Keratinocyte (primary cell): ENCODE results near the gene MOV10L1.

Experiments
- EZH2 ChIP-seq: IDR thresholded peaks from one replicate; pipeline ENCODE4 v1.6.1; 2012; ENCODE audit warnings: inconsistent platforms, mild to moderate bottlenecking, low read length, moderate library complexity
- TF ChIP-seq, protein P1 (sequence below), 3 experiments: IDR thresholded peaks in 1 of 3; conservative IDR thresholded peaks in 1 of 3; optimal IDR thresholded peaks in 1 of 3; 2 replicates in 2 of 3; 3 replicates in 1 of 3; pipeline versions ENCODE3 to v1.5.1; 2011; ENCODE audit warnings: low read length in 3 of 3, mild to moderate bottlenecking in 3 of 3, moderate library complexity in 2 of 3, control low read depth in 1 of 3, inconsistent platforms in 1 of 3; ENCODE audit not compliant: insufficient read depth in 2 of 3; ENCODE audit errors: extremely low read depth in 1 of 3

DNA sequence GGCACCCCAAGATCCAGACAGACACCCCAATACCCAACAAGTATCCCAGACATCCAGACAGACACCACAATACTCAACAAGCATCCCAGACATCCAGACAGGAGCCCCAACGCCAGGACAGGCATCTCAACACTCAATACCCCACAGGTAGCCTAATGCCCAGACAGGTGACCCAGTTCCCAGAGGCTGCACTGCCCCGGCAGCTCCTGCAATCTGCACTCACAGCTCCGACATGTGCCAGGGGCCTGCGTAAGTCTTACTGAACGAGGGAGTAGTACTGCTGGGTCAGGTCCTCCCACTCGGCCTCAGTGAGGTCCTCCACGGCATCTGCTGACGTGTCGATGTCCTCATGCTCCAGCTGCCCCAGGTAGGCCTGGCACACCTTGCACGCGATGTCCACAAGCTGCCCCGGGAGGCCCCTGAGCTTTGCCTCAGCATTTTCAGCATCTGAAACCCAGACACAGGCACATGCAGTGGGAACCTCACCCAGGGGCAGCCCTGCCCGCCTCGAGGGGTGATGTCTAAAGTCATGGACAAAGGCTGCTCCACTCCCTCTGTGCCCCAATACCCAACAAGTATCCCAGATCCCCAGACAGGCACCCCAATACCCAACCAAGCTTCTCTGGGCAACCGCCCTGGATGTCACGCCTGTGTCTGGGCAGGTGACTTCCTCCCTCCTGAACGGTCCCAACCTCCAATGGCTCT, 48.3 kb upstream of the MOV10L1 start:
- TF ChIP-seq, protein P1, sequence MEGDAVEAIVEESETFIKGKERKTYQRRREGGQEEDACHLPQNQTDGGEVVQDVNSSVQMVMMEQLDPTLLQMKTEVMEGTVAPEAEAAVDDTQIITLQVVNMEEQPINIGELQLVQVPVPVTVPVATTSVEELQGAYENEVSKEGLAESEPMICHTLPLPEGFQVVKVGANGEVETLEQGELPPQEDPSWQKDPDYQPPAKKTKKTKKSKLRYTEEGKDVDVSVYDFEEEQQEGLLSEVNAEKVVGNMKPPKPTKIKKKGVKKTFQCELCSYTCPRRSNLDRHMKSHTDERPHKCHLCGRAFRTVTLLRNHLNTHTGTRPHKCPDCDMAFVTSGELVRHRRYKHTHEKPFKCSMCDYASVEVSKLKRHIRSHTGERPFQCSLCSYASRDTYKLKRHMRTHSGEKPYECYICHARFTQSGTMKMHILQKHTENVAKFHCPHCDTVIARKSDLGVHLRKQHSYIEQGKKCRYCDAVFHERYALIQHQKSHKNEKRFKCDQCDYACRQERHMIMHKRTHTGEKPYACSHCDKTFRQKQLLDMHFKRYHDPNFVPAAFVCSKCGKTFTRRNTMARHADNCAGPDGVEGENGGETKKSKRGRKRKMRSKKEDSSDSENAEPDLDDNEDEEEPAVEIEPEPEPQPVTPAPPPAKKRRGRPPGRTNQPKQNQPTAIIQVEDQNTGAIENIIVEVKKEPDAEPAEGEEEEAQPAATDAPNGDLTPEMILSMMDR (optimal IDR thresholded peaks at IDR 0.05 in 1 of 3, IDR thresholded peaks at IDR 0.05 in 1 of 3, conservative IDR thresholded peaks at IDR 0.05 in 1 of 3; ENCODE audit: extremely low read depth in 1 of 3, insufficient read depth in 2 of 3, low read length in 3 of 3), result no peak
- TF ChIP-seq EZH2, result no peak
